Activated CD8-positive, alpha-beta memory T cell treated with anti-CD3 and anti-CD28 coated beads for 24 hours (primary cell): ENCODE results near the gene NUP93.
"Not testable (repeated sequence)": the region's sequence is repeated elsewhere in the genome, so short reads cannot be mapped to it uniquely, and the experiment has no call there.

Experiments used
- DNase-seq: peaks from one replicate; pipeline ENCODE4 v3.0.0-alpha.2; 2020

NUP93 gene

GRCh38 chr16:56852968-56853367 is 123.0 kb downstream of the NUP93 start:
- DNase-seq, result no peak

DNA sequence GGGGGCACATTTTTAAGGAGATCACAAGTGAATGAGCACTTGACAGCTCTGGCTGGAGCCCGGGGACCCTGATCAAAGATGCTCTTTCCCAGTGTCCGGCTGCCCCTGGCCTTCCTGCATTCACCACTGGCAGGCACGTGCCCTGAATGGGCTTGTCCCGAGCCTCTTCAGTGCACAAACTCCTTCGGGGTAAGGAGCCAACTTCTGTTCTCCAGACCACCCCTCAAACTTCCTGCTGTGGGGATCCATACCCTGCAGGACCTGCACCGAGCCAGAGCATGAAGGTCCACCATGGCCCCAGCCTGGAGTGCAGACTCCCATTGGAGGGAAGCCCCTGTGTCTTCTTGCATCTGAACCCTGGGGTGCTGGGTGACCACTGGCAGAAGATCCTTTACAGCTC is 125.3 kb downstream of the NUP93 start:
- no peak for DNase-seq

DNA sequence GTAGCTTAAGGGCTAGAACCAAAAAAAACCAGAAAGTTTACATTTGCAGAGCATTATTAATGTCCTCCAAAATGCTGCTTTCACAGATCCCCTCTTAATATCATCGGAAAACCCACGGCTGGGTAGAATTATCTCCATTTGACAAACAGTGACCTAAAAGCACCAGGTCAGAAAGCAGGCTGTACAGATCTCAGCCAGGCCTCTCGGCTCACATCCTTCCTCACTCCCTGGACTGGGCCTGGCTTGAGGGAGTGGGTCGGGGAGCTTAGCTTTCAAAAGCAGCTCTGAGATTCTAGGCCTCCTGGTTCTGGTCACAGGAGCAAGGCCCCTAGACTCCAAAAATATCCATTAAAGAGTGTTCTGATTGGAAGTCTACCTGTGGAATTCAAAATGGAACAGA is 126.0 kb downstream of the NUP93 start:
- DNase-seq, result no peak

GRCh38 chr16:56856876-56857447 is 127.0 kb downstream of the NUP93 start:
- no peak for DNase-seq

DNA sequence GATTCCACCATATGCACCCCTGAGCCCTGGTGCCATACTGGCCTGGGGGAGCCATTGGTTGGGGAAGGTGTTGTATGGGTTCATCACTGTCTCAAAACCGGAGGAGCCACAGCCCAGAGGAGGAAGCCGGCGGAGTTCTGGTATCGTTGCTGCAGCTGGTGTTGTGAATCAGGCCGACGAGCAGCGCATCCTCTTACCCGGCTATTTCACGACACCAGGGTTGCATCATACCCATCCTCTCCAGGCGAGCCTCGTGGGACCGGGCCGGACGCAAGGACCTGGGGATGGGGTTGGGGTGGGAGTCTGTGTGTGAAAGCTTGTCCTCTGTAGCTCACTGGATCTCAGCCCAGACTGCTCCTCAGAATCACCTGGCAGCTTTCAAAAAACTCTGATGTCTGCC is 128.4 kb downstream of the NUP93 start:
- DNase-seq, result no peak

GRCh38 chr16:56859636-56860035 is 129.7 kb downstream of the NUP93 start:
- DNase-seq, result no peak

- DNase-seq, result no peak
These were observed 130.5 kb downstream of the NUP93 start for GRCh38 chr16:56860226-56861020.

DNA sequence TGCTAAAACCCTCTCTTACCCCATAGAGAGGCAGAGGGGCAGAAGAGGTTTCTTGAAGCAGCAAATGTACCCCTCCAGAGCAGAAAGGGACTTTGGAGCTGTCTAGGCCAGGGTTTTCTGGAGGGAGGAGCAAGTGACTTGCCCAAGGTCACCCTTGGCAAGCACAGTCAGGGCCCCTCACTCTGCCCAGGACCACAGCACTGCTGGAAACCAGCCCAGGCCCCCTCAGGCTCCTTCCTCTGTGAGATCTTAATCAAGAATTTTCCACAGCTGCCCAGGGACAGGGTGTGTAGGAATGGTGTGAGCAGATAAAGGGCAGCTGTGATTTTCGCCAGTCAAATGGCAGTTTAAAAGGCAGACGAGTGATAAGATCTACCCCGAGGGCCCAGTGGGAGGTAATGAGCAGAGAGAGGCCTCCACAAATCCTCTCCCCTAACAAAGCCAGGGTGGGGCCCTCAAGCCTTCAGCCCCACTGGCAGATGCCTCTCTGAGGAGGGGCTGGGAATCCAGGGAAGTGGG is 131.2 kb downstream of the NUP93 start:
- DNase-seq, result no peak

DNA sequence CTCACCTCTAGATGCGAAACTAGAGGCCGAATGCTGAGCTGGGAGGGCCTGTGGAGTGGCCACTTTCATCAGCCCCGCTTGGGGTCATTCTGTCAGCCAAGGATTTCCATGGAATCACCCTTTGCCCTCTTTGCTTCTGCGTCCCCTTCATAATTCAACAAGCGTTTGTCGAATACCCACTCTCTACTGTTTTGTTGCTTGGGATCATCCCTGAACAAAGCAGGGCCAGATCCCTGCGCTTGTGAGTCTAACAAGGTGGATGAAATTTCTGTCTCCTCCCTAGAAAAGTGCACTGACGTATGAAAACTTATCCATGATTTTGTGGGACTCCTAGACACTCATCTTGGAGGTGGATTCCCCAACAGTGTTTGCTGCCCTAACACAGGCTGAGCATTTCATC is 131.8 kb downstream of the NUP93 start:
- no peak for DNase-seq

DNA sequence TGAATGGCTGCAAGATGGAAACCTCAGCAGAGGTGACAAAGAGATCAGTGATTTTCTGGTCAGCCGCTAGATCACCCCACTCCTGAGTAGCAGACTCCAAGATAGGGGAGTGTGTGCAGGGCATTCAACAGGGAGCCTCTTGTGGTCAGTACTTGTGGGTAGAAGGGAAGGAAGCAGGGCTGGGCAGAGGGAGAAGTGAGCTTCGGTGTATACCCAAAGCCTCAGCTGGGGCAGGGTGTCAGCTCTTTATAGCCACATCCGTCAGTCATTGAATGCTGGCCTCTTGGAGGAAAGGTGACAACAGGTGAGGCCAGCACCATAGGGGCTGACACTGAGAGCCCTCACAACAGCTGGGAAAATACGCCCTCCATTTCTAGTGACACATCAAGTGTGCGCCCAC is 132.8 kb downstream of the NUP93 start:
- DNase-seq, result no peak

DNA sequence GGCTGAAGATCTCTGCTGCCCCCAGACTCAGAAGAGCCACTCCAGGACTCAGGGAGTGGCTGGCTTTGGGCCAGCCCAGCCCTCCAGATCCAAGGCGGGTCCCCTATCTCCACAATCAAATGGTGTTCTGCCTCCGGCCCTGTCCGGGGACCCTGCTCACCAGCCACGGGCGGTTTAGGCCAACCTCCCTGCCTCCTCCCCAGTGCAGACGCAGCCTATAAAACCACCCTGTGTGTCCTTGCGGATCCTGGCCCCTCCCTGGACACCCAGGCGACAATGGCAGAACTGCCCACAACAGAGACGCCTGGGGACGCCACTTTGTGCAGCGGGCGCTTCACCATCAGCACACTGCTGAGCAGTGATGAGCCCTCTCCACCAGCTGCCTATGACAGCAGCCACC is 135.0 kb downstream of the NUP93 start, which contains the start of gene SLC12A3:
SLC12A3 (plus strand) TSS at position 248 of the 400 bp plus-strand sequence; CDS start at position 277, 29 bp downstream.
- no peak for DNase-seq

- no peak for DNase-seq
These were observed 135.6 kb downstream of the NUP93 start for GRCh38 chr16:56865394-56866062.

DNA sequence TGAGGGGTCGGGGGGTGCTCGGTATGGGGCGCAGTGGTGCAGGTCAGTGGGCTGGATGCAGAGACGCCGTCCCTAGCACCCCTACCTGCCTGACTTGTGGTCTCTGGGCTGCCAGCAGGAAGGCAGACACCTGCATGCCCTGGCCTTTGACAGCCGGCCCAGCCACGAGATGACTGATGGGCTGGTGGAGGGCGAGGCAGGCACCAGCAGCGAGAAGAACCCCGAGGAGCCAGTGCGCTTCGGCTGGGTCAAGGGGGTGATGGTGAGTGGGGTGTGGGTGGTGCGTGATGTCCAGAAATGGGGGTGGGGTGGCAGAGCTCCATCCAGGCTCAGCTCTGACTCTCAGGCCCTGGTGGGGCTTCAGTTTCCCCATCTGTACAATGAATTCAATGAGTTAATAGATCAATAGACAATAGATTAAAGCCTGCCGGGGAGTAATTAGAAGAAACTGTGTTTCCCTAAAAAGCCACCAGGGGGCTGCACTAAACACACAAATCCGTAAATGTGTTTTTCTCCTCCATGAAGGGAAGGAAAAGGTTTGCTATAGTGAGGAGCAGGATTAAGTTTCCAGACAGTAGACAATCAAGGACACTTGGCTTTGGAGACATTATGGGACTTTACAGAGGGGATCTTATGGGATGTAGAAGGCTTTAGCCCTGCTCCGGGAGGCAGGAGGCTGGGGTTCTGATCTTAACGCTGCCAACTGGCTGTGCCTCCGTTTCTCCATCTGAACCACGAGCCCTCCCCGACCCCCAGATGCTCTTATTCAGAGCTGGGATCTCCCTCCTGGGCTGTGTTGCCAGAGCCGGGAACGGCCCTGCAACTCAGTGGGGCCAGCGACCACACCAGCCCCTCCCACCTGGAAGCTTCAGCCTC is 137.3 kb downstream of the NUP93 start:
- DNase-seq, result peak; percentile 62

- DNase-seq, result no peak
These were observed 138.2 kb downstream of the NUP93 start for GRCh38 chr16:56868175-56868574.

DNA sequence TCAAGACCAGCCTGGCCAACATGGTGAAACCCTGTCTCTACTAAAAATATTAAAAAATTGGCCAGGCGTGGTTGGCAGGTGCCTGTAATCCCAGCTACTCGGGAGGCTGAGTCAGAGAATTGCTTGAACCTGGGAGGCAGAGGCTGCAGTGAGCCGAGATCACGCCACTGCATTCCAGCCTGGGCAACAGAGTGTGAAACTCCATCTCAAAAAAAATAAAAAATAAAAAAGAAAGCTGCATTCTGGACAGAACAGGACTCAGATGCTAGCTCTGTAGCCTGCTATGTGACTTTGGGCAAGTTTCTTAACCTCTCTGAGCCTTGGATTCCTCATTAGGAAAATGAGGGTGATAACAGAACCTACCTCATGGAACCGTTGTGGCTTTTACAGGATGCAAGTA is 138.8 kb downstream of the NUP93 start:
- DNase-seq, result not testable (repeated sequence)

- DNase-seq, result no peak
These were observed 139.8 kb downstream of the NUP93 start for GRCh38 chr16:56869513-56870275.

- DNase-seq, result no peak
These were observed 140.5 kb downstream of the NUP93 start for GRCh38 chr16:56870276-56870888.

DNA sequence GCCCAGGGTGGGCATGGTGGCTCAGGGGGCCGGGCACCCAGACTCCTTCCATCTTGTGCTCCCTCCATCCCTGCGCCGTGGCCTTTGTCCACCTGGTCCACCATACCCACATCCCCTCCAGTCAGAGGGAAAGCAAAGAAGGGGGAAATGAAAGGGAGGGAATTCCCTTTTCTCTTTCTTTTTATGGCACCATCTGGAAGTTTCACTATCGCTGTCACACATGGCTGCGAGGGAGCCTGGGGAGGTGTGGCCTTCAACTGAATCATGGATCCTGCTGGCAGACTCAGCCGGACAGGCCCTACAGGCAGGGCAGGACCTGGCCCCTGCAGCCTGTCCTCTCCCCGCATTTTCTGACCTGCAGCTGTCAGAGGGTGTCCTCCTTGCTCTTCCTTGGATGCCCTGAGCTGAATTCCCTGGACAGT is 141.3 kb downstream of the NUP93 start:
- no peak for DNase-seq

GRCh38 chr16:56872863-56873391 is 143.0 kb downstream of the NUP93 start:
- no peak for DNase-seq

DNA sequence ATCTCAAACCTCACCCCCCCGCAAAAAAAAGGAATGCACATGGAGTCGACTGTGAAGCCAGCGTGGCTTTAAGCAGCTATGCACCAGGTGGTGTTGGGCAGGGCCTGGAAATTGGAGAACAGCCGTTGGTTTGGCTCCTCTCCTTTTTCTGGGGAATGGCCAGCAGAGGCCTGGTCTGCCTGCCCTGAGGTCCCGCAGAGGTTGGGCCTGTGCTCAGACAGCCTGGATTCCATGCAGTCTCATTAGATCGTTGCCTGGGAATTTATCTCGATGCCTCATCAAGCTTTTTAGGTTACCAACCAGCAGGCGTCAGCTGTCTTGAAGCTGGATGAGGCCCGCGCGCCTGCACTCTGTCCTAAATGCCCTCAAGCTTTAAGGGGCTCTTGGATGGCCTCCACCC is 144.9 kb downstream of the NUP93 start:
- DNase-seq, result no peak

DNA sequence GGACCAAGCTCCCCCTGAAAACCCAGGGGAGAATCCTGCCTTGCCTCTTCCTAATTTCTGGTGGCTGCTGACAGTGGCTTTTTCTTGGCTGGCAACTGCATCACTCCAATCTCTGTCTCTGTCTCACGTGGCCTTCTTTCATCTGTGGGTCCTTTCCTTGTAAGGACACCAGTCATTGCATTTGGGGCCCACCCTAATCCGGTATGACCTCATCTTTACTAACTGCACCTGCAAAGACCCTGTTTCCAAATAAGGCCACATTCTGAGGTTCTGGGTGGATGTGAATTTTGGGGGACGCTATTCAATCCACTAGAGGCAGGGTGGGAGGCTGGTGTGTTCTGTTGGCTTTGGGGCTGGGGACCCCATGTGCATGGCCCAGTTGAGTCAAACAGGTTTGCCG is 146.1 kb downstream of the NUP93 start:
- DNase-seq, result no peak
